ENCODE results near the gene HFE. TPM values are rescaled to one million over a fixed set of nuclear protein-coding genes. Genes with fewer than 3 reads are reported as not detected.
A peak's percentile ranks its signal among the peaks of the same experiment; 100 is the strongest.
"Not testable (repeated sequence)": the region's sequence is repeated elsewhere in the genome, so short reads cannot be mapped to it uniquely, and the experiment has no call there.

Gene HFE
- total RNA-seq, 2 donors from 2014 or later: 2.0 to 5.4 TPM

DNA sequence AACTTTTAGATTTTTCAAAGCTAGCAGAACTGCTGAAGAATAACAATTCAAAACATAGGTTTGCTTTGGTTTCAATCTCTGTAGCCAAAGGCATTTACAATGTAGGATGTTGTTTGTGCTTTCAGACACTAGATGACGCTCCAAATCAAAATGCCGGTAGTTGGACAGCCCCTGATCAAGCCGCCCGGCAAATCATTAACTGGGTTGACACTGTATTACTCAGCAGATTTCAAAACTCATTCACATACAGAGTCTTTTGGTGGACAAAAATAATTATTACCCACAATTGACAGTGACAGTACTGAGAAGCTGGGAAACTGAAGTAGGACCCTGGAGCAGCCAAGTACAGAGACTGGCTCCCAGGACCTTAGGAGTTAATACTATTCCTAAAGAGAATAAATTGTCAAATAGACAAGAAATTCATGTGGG, 21.3 kb upstream of the HFE start:
- intact Hi-C loops (cut with DNase I): no loop called here
- Histone ChIP-seq H3K4me3 (no peak overlapping the region), H3K27ac (peak overlapping the region in 2 of 4 donors; percentile 15 to 27), H3K4me1 (peaks cover 10% of the 10 kb centered on the region), H3K27me3 (no peaks in the 10 kb centered on the region), H3K9me3 (no peaks in the 10 kb centered on the region), H3K36me3 (replicated peaks in 1 of 2; ENCODE audit: insufficient read depth in 1 of 2, low read depth in 2 of 2) (no peaks in the 10 kb centered on the region)
- ATAC-seq: peak; percentile 98
- TF ChIP-seq, protein P1, sequence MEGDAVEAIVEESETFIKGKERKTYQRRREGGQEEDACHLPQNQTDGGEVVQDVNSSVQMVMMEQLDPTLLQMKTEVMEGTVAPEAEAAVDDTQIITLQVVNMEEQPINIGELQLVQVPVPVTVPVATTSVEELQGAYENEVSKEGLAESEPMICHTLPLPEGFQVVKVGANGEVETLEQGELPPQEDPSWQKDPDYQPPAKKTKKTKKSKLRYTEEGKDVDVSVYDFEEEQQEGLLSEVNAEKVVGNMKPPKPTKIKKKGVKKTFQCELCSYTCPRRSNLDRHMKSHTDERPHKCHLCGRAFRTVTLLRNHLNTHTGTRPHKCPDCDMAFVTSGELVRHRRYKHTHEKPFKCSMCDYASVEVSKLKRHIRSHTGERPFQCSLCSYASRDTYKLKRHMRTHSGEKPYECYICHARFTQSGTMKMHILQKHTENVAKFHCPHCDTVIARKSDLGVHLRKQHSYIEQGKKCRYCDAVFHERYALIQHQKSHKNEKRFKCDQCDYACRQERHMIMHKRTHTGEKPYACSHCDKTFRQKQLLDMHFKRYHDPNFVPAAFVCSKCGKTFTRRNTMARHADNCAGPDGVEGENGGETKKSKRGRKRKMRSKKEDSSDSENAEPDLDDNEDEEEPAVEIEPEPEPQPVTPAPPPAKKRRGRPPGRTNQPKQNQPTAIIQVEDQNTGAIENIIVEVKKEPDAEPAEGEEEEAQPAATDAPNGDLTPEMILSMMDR (IDR thresholded peaks at IDR 0.05): peak; percentile 58 to 96 (median 85)
- TF ChIP-seq POLR2A (IDR thresholded peaks at IDR 0.05): no peak
- 0% methylated on average over 4 of the region's 4 CpGs for WGBS, 2 donors
- peak; percentile 83 to 92 (median 86) for DNase-seq

DNA sequence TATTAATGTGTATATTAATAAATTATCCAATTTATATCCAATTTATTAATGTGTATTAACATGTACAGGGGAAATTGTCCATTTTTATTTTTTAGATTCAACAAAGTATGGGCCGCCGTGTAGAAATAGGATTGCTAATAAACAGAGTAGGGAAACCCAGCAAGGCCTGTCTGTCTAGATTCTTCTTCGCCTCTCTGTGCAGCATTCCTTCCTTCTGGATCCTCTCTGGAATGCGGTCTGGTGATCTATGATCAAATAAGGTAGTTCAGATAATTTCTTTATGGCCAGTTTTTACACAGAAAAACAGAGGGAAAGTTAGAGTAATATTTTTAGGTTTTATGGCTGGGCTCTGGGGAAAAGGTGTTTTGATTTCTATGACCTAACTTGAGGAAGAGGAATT, 19.9 kb upstream of the HFE start:
- intact Hi-C loops (cut with DNase I): no loop called here
- WGBS, 2 donors: 25 to 43% methylated on average over 4 of the region's 4 CpGs
- Histone ChIP-seq H3K4me1 (peaks cover 19% of the 10 kb centered on the region), H3K27ac (no peak overlapping the region), H3K27me3 (no peaks in the 10 kb centered on the region), H3K4me3 (no peak overlapping the region), H3K9me3 (no peaks in the 10 kb centered on the region), H3K36me3 (replicated peaks in 1 of 2; ENCODE audit: insufficient read depth in 1 of 2, low read depth in 2 of 2) (no peaks in the 10 kb centered on the region)
- TF ChIP-seq, protein P1 (IDR thresholded peaks at IDR 0.05): no peak
- no peak for TF ChIP-seq POLR2A (IDR thresholded peaks at IDR 0.05)
- DNase-seq (no peak), ATAC-seq (no peak)

DNA sequence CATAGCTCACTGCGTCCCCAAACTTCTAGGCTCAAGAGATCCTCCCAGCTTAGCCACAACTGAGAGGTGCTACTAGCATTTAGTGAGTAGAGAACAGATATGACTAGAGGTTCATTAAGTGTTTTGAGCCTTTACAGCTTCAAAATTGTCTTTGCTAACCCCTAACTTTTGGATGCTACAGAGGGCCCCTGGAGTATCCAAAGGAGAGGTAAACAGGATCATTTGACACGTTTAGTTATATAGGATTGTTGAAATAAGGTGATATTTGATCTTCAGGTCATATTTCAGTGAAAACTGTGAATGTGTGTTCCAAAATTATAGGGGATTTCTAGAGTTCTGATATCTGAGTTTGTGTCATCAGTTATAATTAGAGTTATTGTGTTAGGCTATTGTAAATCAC, 19.2 kb upstream of the HFE start:
- Histone ChIP-seq H3K4me1 (peaks cover 19% of the 10 kb centered on the region), H3K27me3 (no peaks in the 10 kb centered on the region), H3K36me3 (replicated peaks in 1 of 2; ENCODE audit: insufficient read depth in 1 of 2, low read depth in 2 of 2) (no peaks in the 10 kb centered on the region), H3K27ac (no peak overlapping the region), H3K9me3 (no peaks in the 10 kb centered on the region), H3K4me3 (no peak overlapping the region)
- intact Hi-C loops (cut with DNase I): no loop called here
- no peak for DNase-seq
- TF ChIP-seq POLR2A (IDR thresholded peaks at IDR 0.05): no peak
- TF ChIP-seq, protein P1 (IDR thresholded peaks at IDR 0.05): no peak
- 72 to 80% methylated on average over 2 of the region's 2 CpGs for WGBS, 2 donors
- no peak for ATAC-seq

DNA sequence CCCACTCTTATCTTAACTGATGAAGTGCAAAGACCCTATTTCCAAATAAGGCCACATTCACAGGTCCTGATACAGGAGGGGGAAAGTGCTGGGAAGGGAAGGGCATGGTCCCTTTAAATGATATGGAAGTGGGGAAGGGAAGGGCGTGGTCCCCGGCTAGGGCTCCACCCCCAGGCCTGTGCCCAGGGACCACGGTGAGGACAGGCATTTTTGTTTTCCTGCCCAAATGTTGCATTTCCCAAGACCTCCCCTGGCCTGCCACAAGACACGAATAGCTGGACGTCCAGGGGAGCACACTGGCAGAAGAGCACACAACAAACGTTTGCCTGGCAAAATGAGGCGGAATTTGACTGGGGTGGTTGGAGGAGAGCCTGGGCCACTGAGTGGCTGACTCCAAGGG, 16.1 kb upstream of the HFE start:
- no peak overlapping the region for H3K4me3 ChIP-seq
- ATAC-seq (peak; percentile 80), DNase-seq (peak; percentile 66 to 83 (median 72))
- no peaks in the 10 kb centered on the region for H3K27me3 ChIP-seq
- no peaks in the 10 kb centered on the region for H3K9me3 ChIP-seq
- TF ChIP-seq, protein P1 (IDR thresholded peaks at IDR 0.05): no peak
- no peak for TF ChIP-seq POLR2A (IDR thresholded peaks at IDR 0.05)
- no peaks in the 10 kb centered on the region for H3K36me3 ChIP-seq (replicated peaks in 1 of 2; ENCODE audit: insufficient read depth in 1 of 2, low read depth in 2 of 2)
- WGBS, 2 donors: 7 to 21% methylated on average over 6 to 7 of the region's 7 CpGs
- peaks cover 18% of the 10 kb centered on the region for H3K4me1 ChIP-seq
- intact Hi-C loops (cut with DNase I): no loop called here
- H3K27ac ChIP-seq: peak overlapping the region in 3 of 4 donors; percentile 16 to 46 (median 46)

DNA sequence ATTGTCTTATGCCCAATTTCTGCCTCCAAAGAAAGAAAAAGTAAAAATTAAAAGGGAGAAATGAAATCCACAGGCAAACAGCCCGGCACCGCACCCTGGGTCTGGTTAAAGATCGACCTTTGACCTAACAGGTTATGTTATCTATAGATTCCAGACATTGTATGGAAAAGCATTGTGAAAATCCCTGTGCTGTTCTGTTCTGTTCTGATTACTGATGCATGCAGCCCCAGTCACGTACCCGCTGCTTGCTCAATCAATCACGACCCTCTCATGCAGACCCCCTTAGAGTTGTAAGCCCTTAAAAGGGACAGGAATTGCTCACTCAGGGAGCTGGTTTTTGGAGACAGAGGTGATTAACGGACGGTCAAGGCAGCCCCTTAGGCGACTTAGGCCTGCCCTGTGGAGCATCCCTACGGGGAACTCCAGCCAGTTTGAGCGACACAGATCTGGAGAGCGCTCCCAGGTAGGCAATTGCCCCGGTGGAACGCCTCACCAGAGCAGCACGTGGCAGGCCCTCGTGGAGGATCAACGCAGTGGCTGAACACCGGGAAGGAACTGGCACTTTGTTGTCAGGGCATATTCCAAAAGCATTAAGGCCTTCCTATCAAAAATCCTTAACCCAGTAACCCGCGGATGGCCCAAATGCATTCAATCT, 12.0 kb upstream of the HFE start:
- H3K27ac ChIP-seq: no peak overlapping the region
- intact Hi-C loops (cut with DNase I): no loop called here
- TF ChIP-seq POLR2A (IDR thresholded peaks at IDR 0.05): no peak
- TF ChIP-seq, protein P1 (IDR thresholded peaks at IDR 0.05): no peak
- H3K27me3 ChIP-seq: no peaks in the 10 kb centered on the region
- H3K4me1 ChIP-seq: peaks cover 12% of the 10 kb centered on the region
- WGBS, 2 donors: 75 to 80% methylated on average over 16 to 20 of the region's 20 CpGs
- H3K9me3 ChIP-seq: no peaks in the 10 kb centered on the region
- no peak for ATAC-seq
- H3K4me3 ChIP-seq: no peak overlapping the region
- H3K36me3 ChIP-seq (replicated peaks in 1 of 2; ENCODE audit: insufficient read depth in 1 of 2, low read depth in 2 of 2): no peaks in the 10 kb centered on the region
- no peak for DNase-seq

DNA sequence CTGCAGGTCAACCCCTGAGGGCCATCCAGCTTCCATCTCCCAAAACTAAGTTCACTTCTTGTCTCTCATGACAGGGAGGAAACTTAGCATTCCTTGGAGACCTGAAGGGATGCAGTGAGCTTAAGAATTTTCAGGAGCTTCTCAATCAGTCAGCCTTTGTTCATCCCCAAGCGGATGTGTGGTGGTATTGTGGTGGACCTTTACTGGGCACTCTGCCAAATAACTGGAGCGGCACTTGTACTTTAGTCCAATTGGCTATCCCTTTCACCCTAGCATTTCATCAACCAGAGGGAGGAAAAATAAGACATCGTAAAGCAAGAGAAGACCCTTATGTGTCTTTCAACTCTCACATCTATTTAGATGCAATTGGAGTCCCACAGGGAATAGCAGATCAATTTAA, 9.2 kb upstream of the HFE start:
- H3K27me3 ChIP-seq; H3K4me1 ChIP-seq; H3K4me3 ChIP-seq; H3K36me3 ChIP-seq (replicated peaks in 1 of 2; ENCODE audit: insufficient read depth in 1 of 2, low read depth in 2 of 2); H3K9me3 ChIP-seq; DNase-seq; H3K27ac ChIP-seq; ATAC-seq; intact Hi-C loops (cut with DNase I): not testable (repeated sequence)
- WGBS, 2 donors: 81 to 87% methylated on average over 3 of the region's 3 CpGs

DNA sequence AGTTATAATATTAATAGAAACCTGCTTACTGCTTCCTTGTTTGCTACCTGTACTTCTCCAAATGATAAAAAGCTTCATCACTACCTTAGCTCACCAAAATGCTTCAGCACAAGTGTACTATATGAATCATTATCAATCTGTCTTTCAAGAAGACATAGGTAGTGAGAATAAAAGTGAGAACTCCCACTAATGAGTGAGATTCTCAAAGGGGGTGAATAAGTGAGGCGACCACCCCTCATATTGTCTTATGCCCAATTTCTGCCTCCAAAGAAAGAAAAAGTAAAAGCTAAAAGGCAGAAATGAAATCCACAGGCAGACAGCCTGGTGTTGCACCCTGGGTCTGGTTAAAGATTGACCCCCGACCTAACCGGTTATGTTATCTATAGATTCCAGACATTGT, 6.1 kb upstream of the HFE start:
- WGBS, 2 donors: 68 to 70% methylated on average over 3 of the region's 3 CpGs
- ATAC-seq; H3K27ac ChIP-seq; H3K27me3 ChIP-seq; H3K9me3 ChIP-seq; H3K36me3 ChIP-seq (replicated peaks in 1 of 2; ENCODE audit: insufficient read depth in 1 of 2, low read depth in 2 of 2); DNase-seq; H3K4me3 ChIP-seq; intact Hi-C loops (cut with DNase I); H3K4me1 ChIP-seq: not testable (repeated sequence)
